Measurements from ENCODE around the gene ARFGEF2. TPM values are rescaled to one million over a fixed set of nuclear protein-coding genes. Genes with fewer than 3 reads are reported as not detected.

The ARFGEF2 gene
- total RNA-seq, 1 donor from 2014 or later: 36.1 TPM

- FAIRE-seq: no peak
- TF ChIP-seq CTCF (IDR thresholded peaks at IDR 0.05; ENCODE audit: insufficient read depth, low read length, severe bottlenecking): no peak
- no peak overlapping the region for H3K4me3 ChIP-seq (ENCODE audit: low read depth, low read length)
- H3K36me3 ChIP-seq (ENCODE audit: control insufficient read depth, insufficient read depth, low read length): no peaks in the 10 kb centered on the region
- no peaks in the 10 kb centered on the region for H3K27me3 ChIP-seq (ENCODE audit: control insufficient read depth, insufficient read depth, low read length)
- DNase-seq (ENCODE audit: low read depth): peak; percentile 70
Observed at GRCh38 chr20:49043000-49043399, 121.5 kb downstream of the ARFGEF2 start.

GRCh38 chr20:49045440-49046086 is 124.1 kb downstream of the ARFGEF2 start:
- H3K4me3 ChIP-seq (ENCODE audit: low read depth, low read length): peak overlapping the region; percentile 83
- no peaks in the 10 kb centered on the region for H3K36me3 ChIP-seq (ENCODE audit: control insufficient read depth, insufficient read depth, low read length)
- TF ChIP-seq CTCF (IDR thresholded peaks at IDR 0.05; ENCODE audit: insufficient read depth, low read length, severe bottlenecking): no peak
- FAIRE-seq (no peak), DNase-seq (ENCODE audit: low read depth) (no peak)
- no peaks in the 10 kb centered on the region for H3K27me3 ChIP-seq (ENCODE audit: control insufficient read depth, insufficient read depth, low read length)

- FAIRE-seq (no peak), DNase-seq (ENCODE audit: low read depth) (peak; percentile 82)
- Histone ChIP-seq H3K36me3 (ENCODE audit: control insufficient read depth, insufficient read depth, low read length) (no peaks in the 10 kb centered on the region), H3K4me3 (ENCODE audit: low read depth, low read length) (peak within 1 kb of the TSS; percentile 83), H3K27me3 (ENCODE audit: control insufficient read depth, insufficient read depth, low read length) (no peaks in the 10 kb centered on the region)
- no peak for TF ChIP-seq CTCF (IDR thresholded peaks at IDR 0.05; ENCODE audit: insufficient read depth, low read length, severe bottlenecking)
Observed at GRCh38 chr20:49046087-49046900, 124.8 kb downstream of the ARFGEF2 start, which contains the start of gene CSE1L. Gene CSE1L (plus strand): TSS chr20:49046312. CDS start chr20:49058464, 12,152 bp downstream.

GRCh38 chr20:49052334-49052733 is 130.8 kb downstream of the ARFGEF2 start:
- no peaks in the 10 kb centered on the region for H3K27me3 ChIP-seq (ENCODE audit: control insufficient read depth, insufficient read depth, low read length)
- FAIRE-seq (no peak), DNase-seq (ENCODE audit: low read depth) (no peak)

GRCh38 chr20:49054056-49054643 is 132.6 kb downstream of the ARFGEF2 start:
- DNase-seq (ENCODE audit: low read depth) (no peak), FAIRE-seq (no peak)
- TF ChIP-seq CTCF (IDR thresholded peaks at IDR 0.05; ENCODE audit: insufficient read depth, low read length, severe bottlenecking): no peak
- H3K36me3 ChIP-seq (ENCODE audit: control insufficient read depth, insufficient read depth, low read length): peaks cover 4% of the 10 kb centered on the region
- no peak overlapping the region for H3K4me3 ChIP-seq (ENCODE audit: low read depth, low read length)
- H3K27me3 ChIP-seq (ENCODE audit: control insufficient read depth, insufficient read depth, low read length): no peaks in the 10 kb centered on the region

More at GRCh38 chr20:49052334-49052733, 130.8 kb downstream of the ARFGEF2 start:
- TF ChIP-seq CTCF (IDR thresholded peaks at IDR 0.05; ENCODE audit: insufficient read depth, low read length, severe bottlenecking): no peak
- Histone ChIP-seq H3K36me3 (ENCODE audit: control insufficient read depth, insufficient read depth, low read length) (peaks cover 2% of the 10 kb centered on the region), H3K4me3 (ENCODE audit: low read depth, low read length) (no peak overlapping the region)

All from bronchial epithelial cell (primary cell).